ENCODE measurements around the gene EPHB4. TPM values are rescaled to one million over a fixed set of nuclear protein-coding genes. Genes with fewer than 3 reads are reported as not detected.

EPHB4 gene
- total and polyA plus RNA-seq, 2 of the 8 experiments (the other 6 are each of a cell fraction or from before 2014, with no cell fraction given): 85.0 to 113 TPM

GRCh38 chr7:100836812-100837098 is 9.4 kb upstream of the EPHB4 start (continued):
- TF ChIP-seq CHD7 (IDR thresholded peaks at IDR 0.05; ENCODE audit: insufficient replicate concordance, low read length) (no peak), POLR2AphosphoS5 (IDR thresholded peaks at IDR 0.05; ENCODE audit: low read depth, low read length) (peak; percentile 76), SIRT6 (IDR thresholded peaks at IDR 0.05; ENCODE audit: low read length) (no peak), GTF2F1 (IDR thresholded peaks at IDR 0.05; ENCODE audit: borderline replicate concordance, low read depth, low read length) (no peak), BACH1 (IDR thresholded peaks at IDR 0.05; ENCODE audit: low read length) (no peak), KDM5A (IDR thresholded peaks at IDR 0.05; ENCODE audit: low read length) (no peak), JUN (IDR thresholded peaks at IDR 0.05; ENCODE audit: low read depth, low read length) (no peak), RFX5 (IDR thresholded peaks at IDR 0.05; ENCODE audit: borderline replicate concordance, low read depth, low read length) (no peak), ASH2L (IDR thresholded peaks at IDR 0.05; ENCODE audit: low read length) (peak; percentile 64), POLR2A (IDR thresholded peaks at IDR 0.05; ENCODE audit: control extremely low read depth in 1 of 2, low read depth in 2 of 2, low read length in 2 of 2) (peak in 1 of 2 experiments; percentile 47; a peak in 2 of 3 replicates)

Data from H1 (cell line).